Hematopoietic multipotent progenitor cell treated with erythropoietin and hydrocortisone succinate and interleukin-3 and kit ligand, for 6 days (in vitro differentiated cells): ENCODE results near the gene PXN.
A peak's percentile ranks its signal among the peaks of the same experiment; 100 is the strongest.
"Not testable (repeated sequence)": the region's sequence is repeated elsewhere in the genome, so short reads cannot be mapped to it uniquely, and the experiment has no call there.

Experiments used
- DNase-seq: peaks from one replicate; pipeline ENCODE4 v3.0.0-alpha.2; 2015

PXN gene

DNA sequence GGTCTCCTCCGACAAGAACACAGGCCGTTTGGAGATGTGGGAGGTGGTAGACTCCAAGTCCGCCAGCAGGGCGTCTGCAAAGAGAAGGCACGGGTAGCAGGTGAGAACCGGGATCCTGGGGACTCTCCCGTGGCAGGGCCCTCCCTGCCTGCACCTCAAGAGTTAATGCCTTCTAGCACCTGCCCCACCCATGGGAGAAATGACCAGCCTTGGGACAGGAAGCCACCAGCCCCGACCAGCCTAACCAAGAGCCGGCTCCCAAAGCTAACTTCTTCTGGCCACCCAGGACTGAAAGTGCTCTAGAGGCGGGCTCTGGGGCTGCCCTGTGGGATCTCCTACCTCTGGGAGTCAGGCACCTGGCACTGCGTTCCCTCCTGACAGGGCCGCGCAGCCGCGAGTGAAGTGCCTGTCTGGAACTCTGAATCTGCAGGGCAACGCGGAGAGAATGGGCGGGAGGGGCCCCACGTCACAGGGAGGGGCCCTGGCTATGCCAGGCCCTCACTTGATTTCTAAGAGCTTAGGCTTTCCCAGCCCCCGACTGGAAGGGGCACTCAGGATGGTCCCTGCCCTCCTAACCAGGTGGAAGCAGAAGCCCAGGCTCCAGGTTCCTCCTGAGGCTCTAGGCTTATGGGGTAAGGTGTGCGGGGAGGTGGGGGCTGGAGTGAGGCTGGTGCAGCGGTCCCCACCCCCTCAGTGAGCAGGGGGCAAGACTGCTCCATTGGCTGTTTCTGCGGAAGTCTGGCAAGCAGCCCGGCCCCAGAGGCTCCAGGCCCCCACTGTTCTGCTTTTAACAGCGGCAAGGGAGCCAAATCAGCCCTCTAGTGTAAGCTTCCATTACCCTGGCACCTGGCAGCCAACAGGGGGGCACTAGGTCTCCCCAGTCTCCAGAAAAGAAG lies 41.0 kb downstream of the PXN start:
- peak; percentile 73 for DNase-seq

DNA sequence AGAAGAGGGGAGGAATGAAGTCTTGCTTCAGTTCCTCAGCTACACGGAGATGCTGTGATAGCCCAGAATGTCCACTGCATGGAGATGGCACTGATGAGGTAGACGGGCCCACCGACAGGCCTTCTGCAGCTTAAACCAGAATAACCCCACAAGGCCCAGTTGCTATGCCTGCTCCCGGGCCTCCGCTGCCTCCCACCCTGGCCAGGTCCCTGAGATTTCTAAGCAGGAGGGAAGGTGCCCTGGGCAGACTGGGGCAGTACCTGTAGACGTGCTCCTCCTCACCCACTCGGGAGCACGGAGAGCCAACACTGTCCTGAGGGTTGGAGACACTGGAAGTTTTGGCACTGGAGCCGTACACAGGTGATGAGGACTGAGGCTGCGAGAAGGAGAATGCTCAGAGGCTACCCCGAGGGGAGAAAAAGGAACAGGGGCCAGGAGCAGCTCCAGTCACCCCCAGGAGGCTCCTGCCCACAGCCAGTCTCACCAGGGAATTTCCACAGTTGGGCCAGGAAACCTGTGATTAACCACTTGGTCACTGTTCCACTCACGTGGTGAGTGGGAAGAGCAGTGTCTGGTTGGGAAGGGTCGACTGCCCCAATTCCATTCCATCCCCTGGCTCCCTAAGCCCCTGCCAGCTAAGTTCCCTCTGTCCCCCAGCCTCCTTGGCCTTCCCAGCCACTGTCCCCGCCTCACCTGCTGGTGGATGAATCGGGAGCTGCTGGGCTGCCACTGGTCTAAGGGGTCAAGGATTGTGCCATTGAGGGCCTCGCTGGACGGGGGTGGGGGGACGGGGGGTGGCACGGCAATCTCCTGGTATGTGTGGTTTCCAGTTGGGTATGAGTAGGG lies 41.8 kb downstream of the PXN start:
- no peak for DNase-seq

DNA sequence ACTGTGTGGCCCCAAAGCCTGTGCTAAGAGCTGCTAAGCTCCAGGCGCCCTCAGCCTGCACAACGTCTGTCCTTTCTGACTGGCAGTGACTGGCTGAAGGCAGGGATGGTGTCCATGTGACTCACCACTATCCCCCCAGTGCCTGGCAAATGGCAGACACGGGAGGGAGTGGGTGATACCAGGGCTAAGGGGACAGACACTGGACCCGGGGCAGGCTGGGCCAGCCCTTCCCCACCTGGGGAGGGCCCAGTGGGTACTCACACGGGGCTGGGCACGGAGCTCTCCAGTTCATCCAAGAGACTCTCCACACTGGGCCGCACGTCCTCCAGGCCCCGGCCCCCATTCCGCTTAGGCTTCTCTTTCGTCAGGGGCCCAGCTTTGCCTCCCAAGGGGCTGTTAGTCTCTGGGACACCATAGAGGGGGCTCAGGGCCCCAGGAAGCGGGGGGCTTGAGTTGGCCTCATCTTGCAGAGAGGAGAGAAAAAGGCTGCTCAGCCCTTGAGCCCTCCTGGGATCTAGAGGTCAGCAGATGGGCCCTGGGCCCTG lies 43.2 kb downstream of the PXN start:
- no peak for DNase-seq

DNA sequence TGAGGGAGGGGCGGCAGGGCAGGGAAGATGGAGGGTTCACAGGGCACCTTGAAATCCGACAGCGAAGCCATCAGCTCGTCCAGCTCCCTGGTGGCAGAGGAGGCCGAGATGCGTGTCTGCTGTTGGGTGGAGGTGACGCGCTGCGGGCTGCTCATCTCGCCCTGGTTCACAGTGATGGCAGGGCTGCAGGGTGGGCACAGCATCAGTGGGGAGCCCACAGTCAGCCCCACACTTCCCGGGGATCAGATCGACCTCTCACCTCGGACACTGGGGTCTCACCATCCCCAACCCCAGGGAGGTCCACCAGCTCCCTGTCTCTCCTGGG lies 44.0 kb downstream of the PXN start:
- no peak for DNase-seq

DNA sequence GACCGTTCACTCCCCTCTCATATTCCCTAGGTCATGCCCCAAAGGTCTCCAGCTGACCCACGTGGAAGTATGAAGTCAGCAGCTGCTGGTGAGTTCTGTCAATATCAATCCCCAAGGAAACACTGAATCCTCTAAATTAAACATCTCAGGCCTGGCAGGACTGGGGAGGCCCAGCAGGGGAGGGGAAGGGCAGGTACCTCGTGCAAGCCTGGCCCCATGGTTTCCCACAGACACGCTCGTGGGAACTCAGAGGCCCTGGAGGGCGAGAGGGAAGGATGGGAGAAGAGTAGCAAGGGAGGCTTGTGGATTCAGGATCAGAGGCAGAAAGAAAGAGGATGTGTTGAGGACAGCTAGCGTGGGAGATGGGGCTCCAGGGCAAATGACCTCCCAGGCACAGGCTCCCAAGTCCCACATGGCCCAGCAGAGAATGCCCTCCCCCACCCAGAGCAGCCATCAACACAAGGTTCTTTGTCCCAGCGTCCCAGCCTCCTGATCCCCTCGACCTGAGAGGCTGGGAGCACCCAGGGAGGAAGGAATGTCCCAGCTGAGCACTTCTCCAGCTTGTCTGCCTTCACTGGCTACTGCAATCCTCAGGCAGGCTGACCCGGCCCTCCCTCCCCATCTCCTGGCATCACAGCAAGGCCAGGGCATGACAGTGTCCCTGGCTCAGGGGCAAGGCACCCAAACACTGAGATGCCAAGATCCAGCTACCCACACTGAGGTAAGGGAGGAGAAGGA lies 44.5 kb downstream of the PXN start:
- DNase-seq = no peak

DNA sequence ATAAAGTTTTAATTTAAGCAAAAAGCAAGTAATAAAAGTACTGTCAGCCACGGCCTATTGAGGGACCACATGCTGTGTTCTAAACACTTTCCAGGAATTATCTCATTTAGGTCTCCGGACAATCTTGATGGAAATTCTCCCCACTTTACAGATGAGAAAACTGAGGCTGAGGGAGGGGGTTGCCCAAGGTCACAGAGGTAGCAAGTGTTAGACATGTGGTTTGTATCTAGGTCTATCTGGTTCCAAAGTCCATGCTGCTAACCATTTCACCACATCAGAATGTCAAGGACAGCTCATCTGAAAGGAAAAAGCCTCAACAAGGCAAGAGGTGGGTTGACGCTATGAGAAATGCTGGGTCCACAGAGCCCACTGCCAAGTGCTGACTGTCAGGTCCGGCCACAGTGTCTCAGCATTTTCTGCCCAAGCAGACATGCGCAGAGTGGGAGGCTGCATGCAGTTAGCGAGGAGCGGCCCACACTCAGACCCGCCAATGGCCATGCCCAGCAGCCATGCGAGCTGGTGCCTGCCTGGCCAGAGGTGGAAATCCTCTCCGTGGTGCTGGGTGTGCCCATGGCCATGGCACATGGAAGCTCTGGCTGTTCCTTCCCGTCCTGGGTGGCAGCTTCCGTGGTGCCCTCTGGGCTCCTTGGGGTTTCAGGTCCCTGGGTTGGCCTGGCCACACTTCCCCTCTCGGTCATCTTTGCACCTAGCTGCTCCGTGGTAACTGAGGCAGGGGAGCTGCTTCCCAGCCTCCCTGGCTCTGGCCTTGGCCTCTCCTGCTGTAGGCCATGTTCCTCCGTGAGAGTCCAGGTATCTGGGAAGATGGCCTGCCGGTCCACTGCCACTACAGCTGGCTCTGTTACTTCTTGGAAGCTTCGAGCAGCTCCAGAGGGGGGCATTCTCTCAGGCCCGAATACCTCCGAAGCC lies 46.6 kb downstream of the PXN start:
- no peak for DNase-seq

DNA sequence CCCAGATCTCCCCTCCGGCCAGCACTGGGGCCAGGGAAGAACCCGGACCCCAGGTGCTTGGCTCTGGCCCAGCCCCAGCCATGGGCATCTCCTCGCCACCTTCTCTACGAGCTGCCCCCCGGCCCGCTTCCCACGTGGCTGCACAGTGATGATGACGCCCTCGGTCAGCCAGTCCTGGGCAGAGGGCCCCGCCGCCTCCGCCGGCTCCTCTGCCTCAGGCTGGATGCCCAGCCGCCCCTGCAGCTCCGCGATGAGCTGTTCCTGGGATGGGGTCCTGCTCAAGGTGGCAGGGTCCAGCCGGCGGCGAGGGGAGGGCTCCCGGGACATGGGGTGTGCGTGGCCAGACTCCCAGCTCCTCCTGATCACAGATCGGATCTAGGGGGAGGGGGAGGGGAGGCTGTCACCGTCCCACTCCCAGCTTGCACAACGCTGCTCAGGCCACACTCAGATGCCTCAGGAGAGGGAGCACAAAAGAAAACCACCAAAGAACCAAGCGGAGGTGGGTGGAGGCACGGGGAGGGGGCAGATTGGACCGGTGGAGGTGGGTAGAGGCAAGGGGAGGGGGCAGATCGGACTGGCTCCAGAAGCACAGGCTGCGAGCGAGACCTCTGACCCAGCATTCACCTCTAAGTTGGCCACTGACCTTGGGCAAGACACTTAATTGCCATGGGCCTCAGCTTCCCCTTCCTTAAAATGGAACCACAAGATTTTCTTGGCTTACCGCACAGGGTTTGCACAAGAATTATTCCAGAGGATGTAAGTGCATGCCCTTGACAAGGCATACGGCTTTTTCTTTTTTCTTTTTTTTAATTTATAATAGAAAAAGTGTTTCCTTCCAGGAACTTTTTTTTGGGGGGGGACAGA lies 48.6 kb downstream of the PXN start:
- DNase-seq = no peak

DNA sequence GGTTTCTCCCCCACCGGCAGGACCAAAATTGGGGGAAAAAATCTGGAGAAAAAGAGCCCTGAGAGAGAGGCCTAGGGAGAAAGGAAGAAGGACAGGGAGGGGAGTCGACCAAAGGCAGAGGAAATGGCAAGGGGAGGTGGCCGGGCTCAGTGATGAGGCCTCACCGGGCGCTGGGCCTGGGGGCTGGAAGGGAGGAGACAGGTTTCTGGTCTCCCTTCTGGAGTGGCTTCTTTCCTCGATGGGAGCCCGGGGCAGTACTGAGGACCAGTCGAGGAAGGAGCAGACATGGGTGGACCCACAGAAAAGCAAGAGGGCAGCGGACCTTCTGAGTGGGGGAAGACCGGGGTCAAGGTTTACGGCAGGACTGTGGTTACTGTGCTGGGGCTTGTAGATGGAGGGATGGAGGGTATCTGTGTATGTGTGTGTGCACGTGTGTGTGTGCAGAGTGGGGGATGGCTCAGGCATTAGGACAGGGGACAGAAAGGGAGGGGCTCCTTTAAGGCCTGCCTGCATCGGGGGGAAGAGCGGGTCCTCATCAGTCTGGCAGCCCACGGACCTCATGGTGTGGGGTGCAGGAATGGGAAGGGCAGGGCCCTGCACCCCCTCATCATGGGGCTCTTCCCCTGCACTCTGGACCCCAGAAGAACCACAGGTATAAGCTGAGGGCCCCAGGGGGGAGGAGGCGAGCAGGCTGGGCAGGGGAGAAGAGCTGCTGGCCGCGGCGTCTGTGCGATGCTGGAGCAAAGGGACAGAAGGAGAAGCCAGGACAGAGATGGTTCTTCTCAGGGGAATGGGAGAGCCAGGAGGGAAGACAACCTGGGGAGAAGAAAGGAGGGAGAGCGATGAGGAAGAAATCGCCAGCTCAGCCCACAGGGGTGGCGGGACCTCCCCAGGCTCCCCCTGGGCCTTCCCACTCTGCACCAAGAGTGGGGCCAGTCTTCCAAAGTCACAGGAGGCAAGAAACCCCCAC lies 49.5 kb downstream of the PXN start:
- DNase-seq = no peak

DNA sequence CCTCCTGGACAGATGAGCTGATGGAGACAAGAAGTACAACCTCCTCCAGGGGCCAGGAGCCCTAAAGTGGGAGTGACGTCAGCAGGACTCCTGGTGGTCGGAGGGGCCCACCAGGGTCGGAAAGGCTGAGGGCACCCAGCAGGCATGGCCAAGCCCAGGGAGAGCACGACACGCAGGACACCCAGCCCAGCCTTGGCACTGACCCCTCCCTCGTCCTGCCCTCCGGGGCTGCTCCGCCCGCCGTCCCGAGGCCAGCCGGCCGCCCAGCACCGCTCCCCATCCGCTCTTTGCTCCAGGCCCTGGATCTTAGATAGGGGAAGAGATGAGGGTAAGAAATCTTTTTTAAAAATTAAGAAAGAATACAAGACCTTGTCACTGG lies 50.2 kb downstream of the PXN start:
- DNase-seq = no peak

DNA sequence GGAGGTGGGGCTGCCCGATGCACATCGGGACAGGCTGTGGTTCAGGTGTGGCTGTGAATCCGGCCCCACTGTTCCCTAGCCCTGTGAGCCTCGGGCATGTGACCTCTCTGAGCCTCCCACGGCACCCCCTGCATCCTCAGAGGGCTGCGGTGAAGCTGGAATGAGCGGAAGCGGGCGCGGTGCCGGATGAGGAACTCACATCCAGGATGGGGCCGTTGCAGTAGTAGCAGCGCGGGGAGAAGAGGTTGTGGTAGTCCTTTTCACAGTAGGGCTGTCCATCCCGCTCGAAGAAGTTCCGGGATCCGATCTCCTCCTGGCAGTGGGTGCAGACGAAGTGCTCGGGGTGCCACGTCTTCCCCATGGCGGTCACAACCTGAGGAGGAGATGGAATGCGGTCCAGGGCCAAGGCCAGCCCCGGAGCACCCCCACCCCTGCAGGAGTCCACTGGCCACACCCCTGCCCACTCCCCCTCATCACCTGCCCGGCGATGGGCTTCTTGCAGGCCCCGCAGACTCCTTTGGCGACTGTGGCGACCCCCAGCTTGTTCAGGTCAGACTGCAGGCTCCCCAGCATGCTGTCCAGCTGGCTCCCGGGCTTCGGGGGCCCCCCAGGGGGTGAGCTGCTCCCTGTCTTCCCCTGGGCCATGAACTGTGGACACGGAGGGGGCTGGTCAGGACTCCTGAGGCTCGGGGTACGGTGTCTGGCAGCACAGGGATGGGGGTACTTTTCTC lies 50.7 kb downstream of the PXN start:
- no peak for DNase-seq

DNA sequence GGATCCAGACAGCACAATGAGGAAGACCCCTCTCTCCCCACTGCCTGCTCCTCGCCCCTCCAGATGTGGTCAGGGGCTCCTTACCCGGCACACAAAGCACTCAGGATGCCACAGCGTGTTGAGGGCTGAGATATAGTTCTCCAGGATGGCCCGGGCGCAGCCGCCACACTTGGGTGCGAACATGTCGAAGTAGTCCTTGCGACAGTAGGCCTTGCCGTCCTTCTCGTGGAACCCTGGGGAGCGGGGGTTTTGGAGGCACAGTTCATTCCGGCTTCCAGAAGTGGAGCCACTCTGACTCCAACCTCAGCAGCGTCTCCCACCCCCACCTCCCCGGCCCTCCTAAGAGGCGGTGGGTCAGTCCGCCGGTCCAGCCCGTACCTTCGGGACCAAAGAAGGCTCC lies 51.8 kb downstream of the PXN start:
- no peak for DNase-seq

DNA sequence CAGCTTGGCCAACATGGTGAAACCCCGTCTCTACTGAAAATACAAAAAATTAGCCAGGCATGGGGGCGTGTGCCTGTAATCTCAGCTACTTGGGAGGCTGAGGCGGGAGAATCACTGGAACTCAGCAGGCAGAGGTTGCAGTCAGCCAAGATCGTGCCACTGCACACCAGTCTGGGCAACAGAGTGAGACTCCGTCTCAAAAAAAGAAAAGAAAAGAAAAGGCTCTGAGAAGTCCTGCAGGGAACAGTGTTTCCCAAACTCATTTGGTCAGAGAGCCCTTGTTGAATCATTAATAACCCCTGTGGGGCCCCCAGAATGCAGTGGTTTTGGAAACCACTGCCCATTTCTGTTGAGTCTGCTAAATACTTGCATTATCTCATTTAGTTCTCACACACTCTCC lies 52.3 kb downstream of the PXN start:
- DNase-seq = not testable (repeated sequence)

DNA sequence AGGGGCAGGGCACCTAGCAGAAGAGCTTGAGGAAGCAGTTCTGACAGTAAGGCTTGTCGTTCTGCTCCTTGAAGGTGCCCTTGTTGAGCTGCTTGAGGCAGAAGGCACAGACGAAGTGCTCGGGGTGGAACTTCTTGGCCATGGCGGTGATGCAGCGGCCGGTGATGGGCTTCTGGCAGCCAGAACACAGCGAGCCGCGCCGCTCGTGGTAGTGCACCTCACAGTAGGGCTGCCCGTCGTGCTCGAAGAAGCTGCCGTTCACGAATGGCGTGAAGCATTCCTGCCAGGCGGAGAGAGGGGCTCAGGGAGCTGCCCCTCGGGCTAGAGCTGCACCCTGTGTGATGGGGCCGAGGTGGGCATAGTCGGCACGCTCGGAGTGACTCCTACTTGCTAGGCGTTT lies 53.2 kb downstream of the PXN start:
- DNase-seq = no peak

DNA sequence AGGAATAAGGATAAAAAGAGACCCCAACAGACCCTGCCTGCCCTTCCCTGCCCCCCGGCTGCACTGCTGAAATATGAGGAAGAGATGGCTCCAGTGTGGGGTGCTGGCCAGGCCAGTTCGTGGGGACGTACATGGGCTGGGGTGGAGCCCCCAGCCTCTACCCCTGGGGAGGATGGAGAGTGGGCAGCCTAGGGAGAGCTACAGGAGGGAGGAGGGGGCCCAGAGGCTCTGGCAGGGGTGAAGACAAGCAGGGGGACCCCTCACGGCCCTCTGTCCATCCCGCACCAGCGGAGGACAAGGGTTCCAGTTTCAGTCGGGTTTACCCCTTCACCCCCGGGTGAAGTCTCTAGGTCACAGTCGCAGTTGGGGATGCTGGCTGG lies 53.6 kb downstream of the PXN start:
- no peak for DNase-seq

DNA sequence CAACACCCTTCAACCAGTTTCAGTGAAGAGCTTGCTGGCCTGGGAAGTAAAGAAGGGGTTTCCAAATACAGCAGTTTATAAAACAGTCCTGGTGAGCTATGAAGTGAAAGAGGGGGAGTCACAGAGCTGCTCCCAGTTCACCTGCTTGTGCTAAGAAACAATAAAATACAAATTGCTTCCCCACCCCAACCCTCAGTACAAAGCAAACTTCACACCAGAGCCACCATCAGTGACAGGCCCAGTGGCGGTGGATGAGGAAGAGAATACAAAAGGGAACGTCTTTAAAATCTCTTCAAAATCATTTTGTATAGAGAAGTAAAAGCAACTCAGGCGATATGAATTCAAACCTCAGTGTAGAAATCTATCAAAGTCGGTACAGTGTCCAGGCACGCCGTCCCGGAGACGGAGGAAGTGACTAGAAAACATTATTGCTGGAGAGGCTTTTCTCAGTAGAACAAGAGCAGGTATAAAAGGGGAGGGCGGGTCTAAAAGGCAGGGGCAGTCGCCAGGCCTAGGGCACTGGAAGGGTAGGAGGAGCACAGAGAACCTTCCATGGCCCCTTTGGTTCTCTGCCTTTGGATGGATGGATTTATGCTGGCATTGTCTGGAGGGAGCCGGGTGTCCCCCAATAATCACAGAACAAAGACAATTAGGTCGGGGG lies 54.2 kb downstream of the PXN start:
- DNase-seq = no peak

DNA sequence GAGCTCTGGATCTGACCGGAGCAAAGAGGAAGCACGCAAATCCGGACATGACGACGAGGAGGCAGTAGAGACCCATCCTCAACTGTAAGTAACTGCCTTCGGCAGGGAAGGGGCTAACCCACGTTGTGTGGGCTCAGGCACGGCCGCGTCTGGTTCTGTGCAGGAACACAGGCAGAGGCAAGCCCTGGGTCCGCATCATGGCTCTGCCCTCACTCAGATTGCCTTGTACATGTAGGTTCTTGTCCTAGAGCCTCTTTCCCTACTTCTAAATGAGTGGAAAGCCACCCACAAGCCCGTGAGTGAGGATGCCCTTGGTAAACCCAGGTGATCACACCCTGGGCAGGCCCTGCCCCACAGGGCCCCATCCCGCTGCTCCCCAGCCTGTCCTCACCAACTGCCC lies 55.7 kb downstream of the PXN start:
- no peak for DNase-seq

DNA sequence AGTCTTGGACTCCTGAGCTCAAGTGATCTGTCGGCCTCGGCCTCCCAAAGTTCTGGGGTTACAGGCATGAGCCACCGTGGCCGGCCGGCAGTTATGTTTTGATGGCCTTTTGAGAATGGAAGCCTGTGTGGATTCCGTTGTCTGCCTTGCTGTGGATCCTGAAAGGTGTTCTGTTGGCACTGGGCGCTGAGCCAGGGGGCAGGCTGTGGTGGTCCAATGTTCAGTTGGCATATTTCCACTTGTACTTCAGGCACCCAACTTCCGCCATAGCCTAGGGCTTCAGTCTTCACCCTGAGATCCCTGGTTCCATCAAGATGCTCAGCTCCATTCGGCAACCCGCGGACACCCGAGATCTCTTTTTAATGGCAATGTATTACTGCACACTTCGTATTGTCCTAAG lies 58.3 kb downstream of the PXN start:
- DNase-seq = no peak

DNA sequence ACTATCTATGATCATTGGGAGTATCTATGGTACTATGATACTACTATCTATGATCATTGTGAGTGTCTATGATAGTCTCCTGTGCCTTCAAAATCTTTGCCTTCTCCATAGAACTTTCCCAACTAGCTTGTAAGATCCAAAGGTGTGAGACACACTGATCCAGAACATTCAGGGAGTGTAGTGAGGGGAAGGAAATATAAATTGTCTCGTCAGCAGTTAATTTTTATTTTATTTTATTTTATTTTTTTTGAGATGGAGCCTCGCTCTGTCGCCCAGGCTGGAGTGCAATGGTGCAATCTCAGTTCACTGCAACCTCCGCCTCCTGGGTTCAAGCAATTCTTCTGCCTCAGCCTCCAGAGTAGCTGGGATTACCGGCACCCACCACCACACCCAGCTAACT lies 58.7 kb downstream of the PXN start:
- not testable (repeated sequence) for DNase-seq

DNA sequence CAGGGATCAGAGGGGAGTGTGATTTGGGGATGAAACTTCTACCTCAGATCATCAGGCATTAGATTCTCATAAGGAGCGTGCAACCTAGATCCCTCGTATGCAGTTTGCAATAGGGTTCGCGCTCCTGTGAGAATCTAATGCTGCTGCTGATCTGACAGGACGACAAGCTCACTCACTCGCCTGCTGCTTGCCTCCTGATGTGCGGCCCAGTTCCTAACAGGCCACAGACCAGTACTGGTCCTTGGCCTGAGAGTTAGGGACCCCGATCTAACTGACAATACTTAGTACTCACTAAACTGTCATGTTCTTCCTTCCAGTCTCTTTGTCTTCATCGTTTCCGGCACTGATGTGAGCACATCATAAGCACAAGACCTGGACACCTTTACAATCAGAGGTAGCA lies 59.3 kb downstream of the PXN start:
- no peak for DNase-seq
